GM21528 (cell line): ENCODE results near the gene SLC15A3.

Source experiments
- ATAC-seq: cut with Tn5 transposase; IDR thresholded peaks from one replicate; pipeline ENCODE4 v1.9.1; 2021; ENCODE audit warnings: mild to moderate bottlenecking, moderate library complexity; ENCODE audit not compliant: unreplicated experiment, low FRiP score

SLC15A3 gene

DNA sequence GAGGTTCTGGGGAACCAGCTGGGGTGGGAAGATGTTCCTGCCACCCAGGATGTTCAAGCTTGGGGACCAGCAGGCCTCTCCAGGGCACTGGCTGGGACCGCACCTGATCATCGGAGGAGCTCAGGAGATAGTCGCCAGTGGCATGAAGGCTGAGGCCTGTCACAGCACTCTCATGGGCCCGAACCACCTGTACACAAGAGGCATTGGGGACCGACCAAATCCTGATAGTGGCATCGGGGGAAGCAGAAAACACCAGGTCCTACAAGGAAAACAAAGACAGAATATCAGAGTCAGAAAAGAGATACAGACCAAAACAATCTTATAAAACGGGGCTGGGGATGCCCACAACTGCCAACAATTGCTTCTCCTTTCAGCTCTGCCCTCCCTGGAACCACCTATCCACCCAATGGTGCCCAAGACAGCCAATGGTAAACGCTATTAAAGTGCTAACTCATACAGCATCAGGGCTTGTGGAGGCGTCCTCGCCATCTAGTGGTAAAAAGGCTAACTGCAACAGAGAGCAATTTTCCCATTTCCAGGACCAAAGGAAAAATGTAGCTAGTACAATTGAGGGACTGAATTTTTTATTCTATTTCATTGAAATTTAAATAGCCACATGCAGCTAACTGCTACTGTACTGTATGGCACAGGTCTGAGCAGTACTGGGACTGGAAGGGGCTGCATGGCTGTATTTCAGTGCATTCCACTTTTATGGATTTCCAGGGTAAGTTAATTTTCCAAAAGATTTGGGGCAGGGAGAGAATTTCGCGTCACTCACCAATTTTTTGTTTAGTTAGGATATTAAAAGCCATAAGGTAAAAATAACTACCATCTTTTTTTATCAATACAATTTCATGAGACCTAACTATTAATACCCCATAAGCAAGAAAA lies 52.7 kb downstream of the SLC15A3 start:
- no peak for ATAC-seq

DNA sequence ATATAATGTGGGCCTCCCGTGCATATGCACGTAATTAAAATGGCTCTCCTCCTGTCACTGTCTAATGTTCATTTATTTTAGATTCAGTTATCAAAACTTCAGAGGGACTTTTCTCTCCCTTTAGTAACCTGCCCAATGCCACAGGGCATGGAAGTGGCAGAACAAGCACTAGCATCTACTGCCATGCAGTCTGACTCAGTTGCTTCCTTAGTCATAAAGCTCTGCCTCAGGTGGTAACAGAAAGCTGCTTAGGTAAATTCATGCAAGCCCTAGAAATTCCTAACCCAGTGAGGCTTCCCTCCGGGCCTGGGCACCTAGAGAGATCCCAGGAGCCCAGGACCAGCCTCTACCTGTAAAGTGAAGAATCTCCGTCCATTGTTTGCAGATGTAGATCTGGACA lies 54.5 kb downstream of the SLC15A3 start:
- no peak for ATAC-seq

DNA sequence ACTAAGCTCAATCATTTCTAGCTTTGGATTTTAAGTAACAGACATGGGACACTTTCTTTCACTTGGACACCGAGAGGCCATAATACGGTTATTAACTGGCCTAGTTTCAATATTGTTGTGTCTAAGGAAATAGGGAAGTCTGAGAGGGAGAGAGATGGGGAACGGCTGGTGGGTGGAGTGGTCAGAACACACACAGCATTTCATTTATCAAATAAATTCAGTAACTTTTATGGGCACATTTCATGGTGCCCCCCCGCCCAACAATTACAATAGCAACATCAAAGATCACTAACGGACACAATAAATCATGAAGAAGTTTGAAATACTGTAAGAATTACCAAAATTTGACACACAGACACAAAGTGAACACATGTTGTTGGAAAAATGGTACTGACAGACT lies 56.3 kb downstream of the SLC15A3 start:
- no peak for ATAC-seq

DNA sequence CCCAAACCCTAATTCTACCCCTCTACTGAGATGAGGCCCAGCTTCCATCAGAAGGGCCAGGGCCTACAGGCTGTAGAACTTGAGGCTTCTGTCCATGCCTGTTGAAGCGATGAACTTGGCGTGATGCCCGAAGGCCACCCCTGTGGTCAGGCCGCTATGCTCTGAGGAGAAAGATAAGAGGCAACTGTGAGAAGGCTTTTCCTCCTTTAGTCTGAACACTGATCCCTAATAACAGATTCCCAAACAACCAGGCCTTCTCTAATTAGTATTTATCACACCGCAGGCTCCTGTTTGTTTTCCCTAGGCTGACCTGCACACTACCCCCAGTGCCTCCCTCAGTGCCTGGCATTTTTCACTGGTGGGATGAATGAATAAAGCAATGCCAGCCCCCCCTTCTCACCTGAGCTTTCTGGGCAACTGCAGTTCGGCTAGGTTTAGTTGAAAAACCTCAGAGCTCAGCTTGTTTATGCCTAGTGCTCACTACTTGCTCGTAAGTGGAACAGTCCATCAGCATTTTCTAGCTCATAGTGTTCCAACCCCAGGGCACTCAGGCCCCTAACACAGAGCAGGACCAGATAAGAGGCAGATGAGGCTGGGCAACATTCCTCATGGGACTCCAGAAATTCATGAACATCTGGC lies 60.8 kb downstream of the SLC15A3 start:
- ATAC-seq, result no peak

DNA sequence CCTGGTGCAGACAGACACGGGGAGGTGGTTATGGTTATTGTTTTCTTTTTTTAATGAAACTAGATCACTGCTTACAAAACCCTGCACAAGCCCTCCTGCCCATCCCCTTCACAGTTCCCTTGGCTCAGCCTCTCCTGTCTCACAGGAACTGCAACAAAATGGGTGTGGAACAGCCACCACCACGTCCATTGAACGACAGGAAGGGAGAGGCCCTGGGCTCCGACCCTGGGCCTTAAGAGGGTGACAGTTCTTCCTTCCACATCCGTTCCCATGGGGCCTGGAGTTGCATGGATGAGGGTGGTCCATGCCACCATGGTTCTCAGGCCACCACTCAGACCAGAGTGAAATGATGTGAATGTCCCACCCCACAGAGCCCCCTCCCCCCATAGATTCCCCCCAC lies 61.3 kb downstream of the SLC15A3 start:
- no peak for ATAC-seq

DNA sequence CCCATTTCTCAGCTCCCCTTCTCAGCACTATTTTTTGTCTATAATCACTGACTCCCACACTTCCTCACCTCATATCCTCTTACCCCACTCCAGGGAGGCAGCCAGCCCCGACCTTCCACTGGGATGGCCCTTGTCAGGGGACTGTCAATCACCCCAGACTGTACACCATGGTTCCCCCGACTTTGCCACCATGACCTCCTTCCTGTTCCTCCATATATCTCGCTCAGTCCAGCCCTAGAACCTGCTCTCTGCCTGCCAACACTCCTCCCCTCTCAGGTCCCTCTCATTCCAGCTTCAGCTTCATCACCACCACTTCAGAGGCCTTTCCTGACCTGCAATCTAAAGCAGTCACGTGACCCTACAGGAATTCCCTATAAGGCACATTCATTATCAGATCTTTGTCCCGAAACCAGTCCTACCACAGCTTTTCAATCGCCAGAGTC lies 62.1 kb downstream of the SLC15A3 start:
- ATAC-seq, result no peak

DNA sequence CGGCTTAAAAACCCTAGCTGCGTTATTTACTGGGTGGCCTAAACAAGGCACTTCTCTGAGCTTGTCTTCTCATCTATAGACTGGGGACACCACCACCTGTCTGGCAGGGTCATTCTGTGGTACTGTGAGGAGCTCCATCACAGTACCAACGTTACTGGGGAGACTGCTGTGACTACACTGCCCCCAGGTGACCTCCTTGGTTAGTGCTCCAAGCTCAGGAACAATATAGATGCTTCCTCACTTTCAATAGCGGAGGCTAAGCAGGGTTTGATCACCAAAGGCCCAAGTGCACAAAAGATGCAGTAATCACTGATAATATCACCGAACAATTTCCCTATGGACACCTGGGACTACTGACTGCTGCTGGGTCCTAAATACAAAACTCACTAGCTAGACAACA lies 64.4 kb downstream of the SLC15A3 start:
- no peak for ATAC-seq
